Measurements from ENCODE around the gene OR51B2. TPM values are rescaled to one million over a fixed set of nuclear protein-coding genes. Genes with fewer than 3 reads are reported as not detected.
A peak's percentile ranks its signal among the peaks of the same experiment; 100 is the strongest.
"Not testable (repeated sequence)": the region's sequence is repeated elsewhere in the genome, so short reads cannot be mapped to it uniquely, and the experiment has no call there.

OR51B2 gene, protein sequence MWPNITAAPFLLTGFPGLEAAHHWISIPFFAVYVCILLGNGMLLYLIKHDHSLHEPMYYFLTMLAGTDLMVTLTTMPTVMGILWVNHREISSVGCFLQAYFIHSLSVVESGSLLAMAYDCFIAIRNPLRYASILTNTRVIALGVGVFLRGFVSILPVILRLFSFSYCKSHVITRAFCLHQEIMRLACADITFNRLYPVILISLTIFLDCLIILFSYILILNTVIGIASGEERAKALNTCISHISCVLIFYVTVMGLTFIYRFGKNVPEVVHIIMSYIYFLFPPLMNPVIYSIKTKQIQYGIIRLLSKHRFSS
- total RNA-seq = 0.41 TPM

DNA sequence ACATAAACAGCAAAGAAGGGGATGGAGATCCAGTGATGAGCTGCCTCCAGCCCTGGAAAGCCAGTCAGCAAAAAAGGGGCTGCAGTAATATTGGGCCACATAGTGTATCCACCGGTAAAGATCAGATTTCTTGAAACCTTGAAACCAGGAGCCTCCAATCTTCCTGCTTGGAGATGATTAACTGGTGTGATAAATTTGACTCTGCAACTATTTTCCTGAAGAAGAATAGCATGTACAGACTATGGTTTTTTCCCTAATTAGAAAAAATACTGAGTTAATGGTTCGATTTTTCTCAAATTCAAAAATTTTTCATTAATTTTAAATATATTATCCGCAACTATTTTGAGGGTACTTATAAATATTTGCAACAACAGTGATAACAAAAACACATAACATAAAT, at the start of gene OR51B2:
OR51B2 (minus strand) TSS at position 101 of the 400 bp plus-strand sequence; CDS start at position 101, 0 bp downstream.
- no peak for FAIRE-seq
- no peak for DNase-seq (ENCODE audit: low spot score in 2 of 2)

GRCh38 chr11:5369789-5370188, 45.7 kb upstream of the OR51B2 start:
- no peak for FAIRE-seq

GRCh38 chr11:5368502-5369043, 44.5 kb upstream of the OR51B2 start:
- FAIRE-seq (no peak), DNase-seq (ENCODE audit: low spot score in 2 of 2) (no peak)

More at GRCh38 chr11:5369789-5370188, 45.7 kb upstream of the OR51B2 start:
- DNase-seq (ENCODE audit: low spot score in 2 of 2) = peak in 1 of 2 donors; percentile 3

GRCh38 chr11:5367448-5368074, 43.5 kb upstream of the OR51B2 start:
- DNase-seq (ENCODE audit: low spot score in 2 of 2) (no peak), FAIRE-seq (no peak)

DNA sequence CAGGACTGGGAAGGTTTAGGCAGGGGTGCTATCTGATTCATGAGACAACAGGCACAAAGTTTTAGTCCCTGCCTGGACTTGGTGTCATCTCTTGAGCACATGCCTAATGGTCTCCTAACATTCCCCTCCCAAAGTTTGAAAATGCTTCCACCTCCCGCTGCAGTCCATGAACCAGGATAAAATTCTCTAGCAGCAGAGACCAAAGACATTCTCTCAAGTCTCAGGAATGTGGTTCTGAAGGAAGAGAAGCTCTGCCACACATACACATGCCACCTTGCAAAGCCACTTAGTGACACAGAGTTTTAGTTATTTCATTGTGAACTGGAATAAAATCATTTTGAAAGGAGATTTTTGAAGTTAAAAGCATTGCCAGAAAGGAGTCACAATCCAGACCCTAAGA, 42.8 kb upstream of the OR51B2 start:
- FAIRE-seq (no peak), DNase-seq (ENCODE audit: low spot score in 2 of 2) (no peak)

- FAIRE-seq; DNase-seq (ENCODE audit: low spot score in 2 of 2): not testable (repeated sequence)
Observed at GRCh38 chr11:5366365-5366764, 42.3 kb upstream of the OR51B2 start.

DNA sequence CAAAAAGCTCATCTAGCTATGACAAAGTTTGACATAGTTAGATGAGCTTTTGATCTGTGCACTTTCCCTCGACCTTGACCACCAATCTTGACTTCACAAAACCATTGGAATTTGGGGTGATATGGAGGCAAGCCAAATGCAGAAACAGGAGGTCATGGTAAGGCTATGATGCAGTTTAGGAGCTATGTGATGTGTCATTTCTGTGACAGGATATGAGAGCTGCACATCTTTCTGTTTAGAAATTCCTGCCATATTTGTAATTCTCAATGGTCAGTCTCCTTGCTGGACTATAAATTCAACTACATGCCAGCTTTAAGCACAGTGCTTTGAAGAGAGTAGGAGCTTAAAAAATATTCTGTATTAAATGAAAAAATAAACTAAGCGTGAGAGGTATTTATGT, 40.1 kb upstream of the OR51B2 start:
- no peak for DNase-seq (ENCODE audit: low spot score in 2 of 2)
- FAIRE-seq = no peak

GRCh38 chr11:5363679-5364078, 39.6 kb upstream of the OR51B2 start:
- no peak for DNase-seq (ENCODE audit: low spot score in 2 of 2)

DNA sequence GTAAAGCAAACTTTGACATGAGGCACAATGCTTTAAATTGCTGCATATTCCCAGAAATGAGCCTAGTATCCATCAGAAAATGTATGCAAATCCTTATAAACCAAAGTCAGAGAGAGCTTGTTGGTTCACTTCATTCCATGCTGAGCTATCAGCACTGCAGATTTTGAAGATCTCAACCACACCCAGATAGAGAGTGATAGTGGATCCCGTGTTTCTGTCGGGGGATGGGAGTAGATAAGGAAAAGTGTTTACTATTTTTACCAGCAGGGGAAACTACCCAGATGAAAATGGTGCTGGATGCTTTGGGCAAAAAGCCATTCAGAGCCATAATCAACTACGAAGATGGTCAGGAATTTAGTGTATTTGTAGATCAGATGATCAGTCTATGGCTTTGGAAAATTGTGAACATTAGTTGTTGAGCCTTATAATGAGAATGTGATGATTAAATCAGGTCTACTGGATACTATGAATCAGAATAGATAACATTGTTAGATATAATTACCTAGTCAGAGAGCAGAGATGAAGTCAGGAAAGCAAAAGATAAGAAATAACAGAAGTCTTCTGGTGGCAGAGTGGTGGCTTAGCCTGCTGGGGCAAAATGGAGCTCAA, 38.0 kb upstream of the OR51B2 start:
- FAIRE-seq (no peak), DNase-seq (ENCODE audit: low spot score in 2 of 2) (no peak)

More at GRCh38 chr11:5363679-5364078, 39.6 kb upstream of the OR51B2 start:
- FAIRE-seq = no peak

DNA sequence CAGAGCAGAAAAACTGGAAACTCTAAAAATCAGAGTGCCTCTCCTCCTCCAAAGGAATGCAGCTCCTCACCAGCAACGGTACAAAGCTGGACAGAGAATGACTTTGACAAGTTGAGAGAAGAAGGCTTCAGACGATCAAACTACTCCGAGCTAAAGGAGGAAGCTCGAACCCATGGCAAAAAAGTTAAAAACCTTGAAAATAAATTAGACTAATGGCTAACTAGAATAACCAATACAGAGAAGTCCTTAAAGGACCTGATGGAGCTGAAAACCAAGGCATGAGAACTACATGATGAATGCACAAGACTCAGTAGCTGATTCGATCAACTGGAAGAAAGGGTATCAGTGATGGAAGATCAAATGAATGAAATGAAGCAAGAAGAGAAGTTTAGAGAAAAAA, 31.9 kb upstream of the OR51B2 start:
- not testable (repeated sequence) for FAIRE-seq; DNase-seq (ENCODE audit: low spot score in 2 of 2)

DNA sequence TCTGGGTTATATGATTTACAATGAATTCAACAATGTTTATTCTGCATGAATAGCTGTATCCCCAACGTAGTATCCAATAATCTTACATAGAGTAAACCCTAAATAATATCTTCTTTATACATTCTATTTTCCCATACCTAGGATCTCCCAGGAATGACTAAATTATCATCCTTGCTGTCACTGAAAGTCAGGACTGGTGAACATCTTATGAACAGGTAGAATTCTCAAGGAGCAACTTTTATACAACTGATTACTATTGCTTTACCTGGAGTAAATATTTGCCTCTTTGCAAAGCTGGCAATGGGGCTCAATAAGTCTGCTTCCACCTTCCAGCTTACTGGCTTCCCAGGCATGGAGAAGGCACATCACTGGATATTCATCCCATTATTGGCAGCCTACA, 27.1 kb upstream of the OR51B2 start, which contains the start of gene OR51B6:
OR51B6 (plus strand) TSS at position 301 of the 400 bp plus-strand sequence; CDS start at position 301, 0 bp downstream.
- FAIRE-seq = no peak

GRCh38 chr11:5349550-5349949, 25.5 kb upstream of the OR51B2 start:
- FAIRE-seq = no peak
- DNase-seq (ENCODE audit: low spot score in 2 of 2) = no peak

More for the DNA sequence above, 27.1 kb upstream of the OR51B2 start, which contains the start of gene OR51B6:
- DNase-seq (ENCODE audit: low spot score in 2 of 2) = no peak

DNA sequence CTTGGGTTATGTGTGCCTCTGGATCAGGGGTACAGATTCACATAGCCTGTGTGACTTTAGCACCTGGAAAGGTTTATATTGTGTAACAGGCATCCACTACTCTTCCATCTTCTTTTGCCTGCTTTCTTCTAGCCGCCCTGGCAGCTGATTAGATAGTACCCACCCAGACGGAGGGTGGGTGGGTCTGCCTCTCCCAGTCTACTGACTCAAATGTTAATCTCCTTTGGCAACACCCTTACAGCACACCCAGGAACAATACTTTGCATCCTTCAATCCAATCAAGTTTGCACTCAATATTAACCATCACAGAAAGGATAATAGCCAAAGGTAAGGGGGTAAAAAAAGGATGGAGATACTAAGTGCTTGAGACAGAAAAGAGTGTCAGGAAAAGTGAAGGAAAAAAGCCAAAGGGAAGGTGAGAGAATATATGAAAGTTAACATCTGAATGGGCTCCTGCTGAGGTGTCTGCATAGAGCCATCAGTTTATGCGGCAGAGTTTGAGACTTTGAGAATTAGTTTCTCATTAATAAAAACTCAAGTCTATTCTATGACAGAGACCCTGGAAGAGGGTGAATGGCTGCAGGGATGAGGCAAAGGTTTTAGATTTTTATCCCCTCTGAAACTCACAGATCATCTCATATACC, 24.6 kb upstream of the OR51B2 start:
- DNase-seq (ENCODE audit: low spot score in 2 of 2) = no peak
- no peak for FAIRE-seq

DNA sequence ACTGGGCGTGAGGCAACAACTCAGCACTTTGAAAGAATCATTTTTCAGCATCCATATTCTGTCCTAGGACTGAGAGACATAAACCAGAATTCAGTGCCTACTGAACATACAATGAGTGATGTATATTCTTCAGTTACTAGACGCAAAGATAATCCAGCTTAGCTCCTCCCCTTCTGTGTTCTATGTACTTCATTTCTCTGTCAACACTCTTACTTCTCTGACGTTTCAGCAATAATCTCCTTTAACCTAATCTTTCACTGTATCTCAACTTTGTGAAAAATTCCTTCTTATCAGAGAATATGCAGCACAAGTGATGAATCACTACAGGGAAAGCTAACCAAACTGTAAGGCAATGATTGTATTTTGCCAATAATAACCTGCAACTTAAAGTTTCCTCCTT, 21.7 kb upstream of the OR51B2 start:
- no peak for FAIRE-seq
- no peak for DNase-seq (ENCODE audit: low spot score in 2 of 2)

DNA sequence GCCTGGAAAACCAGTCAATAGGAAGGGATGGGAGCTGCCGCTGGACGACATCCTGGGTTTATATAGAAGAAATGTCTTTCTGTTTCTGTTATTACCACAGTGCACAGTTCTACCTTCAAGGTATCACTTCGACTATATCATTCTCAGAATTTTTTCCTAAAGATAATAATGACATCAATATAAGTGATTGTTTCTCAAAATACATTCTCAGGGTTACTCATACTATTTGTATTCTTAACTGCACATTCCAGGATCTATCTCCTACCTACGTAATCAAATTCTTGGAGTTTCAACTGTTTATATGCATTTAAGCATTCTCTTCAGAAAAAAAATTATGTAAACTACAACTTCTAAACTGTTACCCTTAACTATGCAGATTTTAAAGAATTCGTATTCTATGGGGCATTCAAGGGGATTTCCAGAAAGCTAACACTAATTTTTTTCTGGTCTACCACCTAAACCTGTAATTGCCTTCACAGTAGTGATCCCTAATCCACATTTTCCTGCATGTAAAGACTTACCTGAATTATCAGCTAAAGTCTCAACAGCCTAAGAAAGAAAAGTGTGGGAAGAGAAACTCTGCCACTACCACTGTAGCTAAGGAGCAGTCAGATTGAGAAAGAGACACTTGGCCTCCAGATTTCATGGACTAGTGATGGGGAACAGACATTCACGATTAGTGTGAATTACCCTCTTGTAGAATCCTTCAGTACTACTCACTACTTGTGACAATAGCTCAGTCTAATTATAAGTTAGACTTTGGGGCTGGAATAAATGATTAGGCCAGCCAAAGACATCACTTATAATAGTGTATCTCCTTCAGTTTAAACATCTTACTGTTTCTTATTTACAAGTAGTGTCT, 19.6 kb upstream of the OR51B2 start, which contains the start of gene OR51B5:
OR51B5 (minus strand) TSS at position 51 of the 862 bp plus-strand sequence; CDS start at position 51, 0 bp downstream.
- FAIRE-seq = no peak

GRCh38 chr11:5339771-5340322, 15.8 kb upstream of the OR51B2 start:
- DNase-seq (ENCODE audit: low spot score in 2 of 2) = no peak
- no peak for FAIRE-seq

More for the DNA sequence above, 19.6 kb upstream of the OR51B2 start, which contains the start of gene OR51B5:
- DNase-seq (ENCODE audit: low spot score in 2 of 2) = no peak

- FAIRE-seq; DNase-seq (ENCODE audit: low spot score in 2 of 2): not testable (repeated sequence)
Observed at GRCh38 chr11:5337253-5337652, 13.2 kb upstream of the OR51B2 start.

DNA sequence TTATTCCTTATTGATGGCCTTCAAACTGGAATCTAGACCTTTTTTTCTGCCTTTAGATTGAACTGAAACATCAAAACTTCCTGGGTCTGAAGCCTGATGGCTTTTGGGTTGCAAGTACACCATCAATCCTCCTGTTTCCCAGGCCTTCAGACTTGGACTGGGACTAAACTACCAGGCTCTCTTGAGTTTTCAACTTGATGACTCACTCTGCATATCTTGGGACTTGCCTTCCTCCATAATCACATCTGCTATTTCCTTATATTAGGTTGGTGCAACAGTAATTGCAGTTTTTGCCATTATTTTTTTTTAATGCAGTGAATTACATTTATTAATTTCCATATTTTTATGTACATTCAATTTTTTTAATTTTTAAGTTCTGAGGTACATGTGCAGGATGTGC, 12.2 kb upstream of the OR51B2 start:
- DNase-seq (ENCODE audit: low spot score in 2 of 2) (no peak), FAIRE-seq (no peak)

DNA sequence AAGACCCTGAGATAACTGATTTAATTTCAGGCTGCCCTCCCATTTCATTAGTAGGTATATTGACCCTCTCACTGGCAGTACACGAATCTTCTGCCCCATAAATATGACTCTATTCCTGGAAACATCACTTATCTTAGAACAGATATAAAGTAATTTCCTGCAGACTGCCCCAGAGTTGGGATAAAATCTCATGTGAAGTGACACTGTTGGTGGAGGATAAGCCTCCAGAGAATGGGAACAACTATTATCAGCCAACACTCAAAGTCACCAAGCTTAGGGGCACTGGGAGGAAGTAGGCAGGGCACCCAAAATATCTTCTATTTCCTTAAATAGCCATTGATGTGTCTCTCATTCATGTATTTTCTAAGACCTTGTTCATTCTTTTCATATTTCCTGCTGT, 11.1 kb upstream of the OR51B2 start:
- FAIRE-seq (no peak), DNase-seq (ENCODE audit: low spot score in 2 of 2) (no peak)

All from frontal cortex (tissue), 4 donors.